Measurements from ENCODE around the gene LIMS1.

Gene LIMS1

DNA sequence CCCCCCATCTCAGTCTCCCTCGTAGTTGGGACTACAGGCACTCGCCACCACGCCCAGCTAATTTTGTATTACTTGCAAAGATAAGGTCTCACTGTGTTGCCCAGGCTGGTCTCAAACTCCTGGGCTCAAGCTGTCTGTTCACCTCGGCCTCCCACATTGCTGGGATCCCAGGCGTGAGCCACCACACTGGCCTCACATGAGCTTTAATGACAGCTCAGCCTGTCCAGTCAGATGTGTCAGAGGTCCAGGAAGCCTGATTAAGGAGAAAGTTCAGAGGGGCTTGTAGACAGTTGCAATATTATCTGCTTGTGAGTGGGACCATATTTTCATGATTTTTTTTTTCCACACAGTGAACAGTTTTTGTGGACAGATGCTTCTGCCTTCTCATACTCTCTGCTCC is 82.0 kb downstream of the LIMS1 start:
- DNase-seq = no peak

DNA sequence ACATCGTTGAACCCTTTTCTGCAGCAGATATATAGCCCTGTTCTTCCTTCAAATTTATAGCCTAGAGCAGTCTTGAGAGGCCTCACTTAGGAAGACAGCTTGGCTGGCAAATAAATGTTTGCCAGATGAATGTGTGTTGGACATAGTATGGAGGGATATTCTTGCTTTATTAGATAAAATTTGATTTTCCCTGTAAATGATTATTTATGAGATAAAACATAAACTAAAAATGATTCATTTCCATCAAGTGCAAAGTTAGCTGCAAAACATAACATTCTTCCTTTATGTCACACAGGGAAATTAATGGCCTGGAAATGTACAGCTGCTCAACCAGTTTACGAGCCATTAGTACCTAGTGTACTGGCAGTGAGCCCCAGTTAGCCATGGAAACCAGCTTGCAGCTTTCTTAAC is 82.5 kb downstream of the LIMS1 start:
- no peak for DNase-seq

DNA sequence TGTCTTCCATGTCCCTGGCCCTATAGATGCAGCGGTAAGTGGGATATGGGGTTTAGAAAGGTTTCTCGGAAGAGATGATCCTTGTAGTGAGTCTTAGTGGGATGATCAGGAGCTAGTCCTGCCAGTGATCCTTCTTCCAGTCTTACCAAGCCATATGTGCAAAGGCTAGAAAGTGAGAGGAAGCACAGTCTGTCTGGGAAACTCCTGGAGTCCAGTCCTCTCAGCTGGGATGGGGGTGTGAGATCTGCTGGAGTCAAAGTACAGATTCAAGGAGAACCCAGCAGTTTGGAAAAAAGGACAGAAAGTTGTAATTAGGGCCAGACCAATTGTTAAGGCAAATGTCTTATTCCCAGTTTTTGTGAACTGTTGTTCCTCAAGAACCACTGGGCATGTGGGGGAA is 83.3 kb downstream of the LIMS1 start:
- no peak for DNase-seq

DNA sequence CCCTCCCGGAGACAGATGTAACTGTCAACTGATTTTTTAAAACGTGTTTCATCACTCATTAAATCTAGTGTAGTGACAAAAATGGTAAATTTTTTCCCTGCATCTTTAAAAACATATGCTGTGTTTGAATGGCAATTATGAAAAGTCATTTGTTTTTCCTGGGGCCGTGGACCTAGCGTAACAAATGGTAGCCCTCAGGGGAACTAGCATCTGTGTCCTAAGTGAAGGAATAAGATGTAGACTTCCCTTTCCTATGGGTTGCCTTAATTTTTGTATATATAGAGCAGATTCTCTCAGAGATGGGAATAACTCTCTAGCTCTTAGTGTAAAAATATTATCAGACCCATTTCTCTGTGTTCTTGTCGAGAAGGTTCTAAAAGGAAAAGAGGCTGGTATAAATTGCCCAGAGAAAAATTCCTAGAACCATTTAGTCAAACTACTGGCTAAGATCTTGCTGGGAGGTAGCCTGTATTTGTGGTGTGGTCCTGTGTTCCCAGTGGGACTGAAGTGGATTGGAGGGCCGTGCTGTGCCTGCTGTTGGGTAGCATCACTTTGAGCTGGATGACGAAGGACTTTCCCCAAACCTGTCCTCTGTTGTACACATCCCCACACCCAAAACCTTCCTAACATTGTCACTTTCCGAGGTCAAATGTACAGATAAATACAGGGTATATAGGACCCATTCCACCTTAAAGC is 85.8 kb downstream of the LIMS1 start:
- no peak for DNase-seq

DNA sequence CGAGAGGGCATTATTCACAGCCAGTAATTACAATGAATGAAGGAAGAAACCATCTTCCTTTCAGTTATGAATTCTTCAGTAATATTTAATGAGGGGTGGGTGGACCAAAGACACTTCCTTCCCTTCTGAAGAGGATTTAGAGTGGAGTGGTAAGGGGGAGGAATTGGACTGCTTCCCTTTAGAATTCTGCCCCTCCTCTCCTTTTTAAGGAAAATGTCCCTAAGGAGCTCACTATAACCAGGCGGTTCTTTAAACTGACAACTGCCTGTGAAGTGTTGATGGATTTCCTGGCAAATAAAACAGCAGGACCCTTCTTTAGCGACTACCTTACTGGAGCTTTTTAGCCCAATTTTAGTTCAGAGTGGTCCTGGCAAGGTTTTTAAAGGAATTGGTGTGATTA is 86.4 kb downstream of the LIMS1 start:
- no peak for DNase-seq

DNA sequence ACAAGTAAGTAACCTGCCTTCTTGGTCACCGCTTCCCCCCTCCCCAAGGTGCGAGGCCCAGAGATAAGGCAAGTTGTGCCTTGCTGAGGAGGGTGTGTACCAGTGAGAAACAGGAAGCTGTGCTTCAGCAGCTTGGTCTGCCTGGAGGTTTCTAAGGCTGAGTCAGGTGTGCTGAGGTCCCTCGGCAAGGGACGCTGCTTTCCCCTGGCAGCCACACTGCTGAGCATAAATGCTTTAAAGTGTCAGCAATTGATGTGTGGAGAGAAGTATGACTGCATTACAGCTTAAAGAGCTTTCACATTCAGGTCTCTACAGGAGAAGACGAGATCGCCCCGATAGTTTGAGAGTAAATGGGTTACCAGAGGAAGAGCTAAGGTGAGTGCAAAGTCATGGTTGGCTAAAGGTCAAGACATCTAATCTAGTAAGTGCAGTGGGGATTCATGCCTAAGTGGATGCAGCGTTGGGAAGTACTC is 86.9 kb downstream of the LIMS1 start:
- DNase-seq = no peak

DNA sequence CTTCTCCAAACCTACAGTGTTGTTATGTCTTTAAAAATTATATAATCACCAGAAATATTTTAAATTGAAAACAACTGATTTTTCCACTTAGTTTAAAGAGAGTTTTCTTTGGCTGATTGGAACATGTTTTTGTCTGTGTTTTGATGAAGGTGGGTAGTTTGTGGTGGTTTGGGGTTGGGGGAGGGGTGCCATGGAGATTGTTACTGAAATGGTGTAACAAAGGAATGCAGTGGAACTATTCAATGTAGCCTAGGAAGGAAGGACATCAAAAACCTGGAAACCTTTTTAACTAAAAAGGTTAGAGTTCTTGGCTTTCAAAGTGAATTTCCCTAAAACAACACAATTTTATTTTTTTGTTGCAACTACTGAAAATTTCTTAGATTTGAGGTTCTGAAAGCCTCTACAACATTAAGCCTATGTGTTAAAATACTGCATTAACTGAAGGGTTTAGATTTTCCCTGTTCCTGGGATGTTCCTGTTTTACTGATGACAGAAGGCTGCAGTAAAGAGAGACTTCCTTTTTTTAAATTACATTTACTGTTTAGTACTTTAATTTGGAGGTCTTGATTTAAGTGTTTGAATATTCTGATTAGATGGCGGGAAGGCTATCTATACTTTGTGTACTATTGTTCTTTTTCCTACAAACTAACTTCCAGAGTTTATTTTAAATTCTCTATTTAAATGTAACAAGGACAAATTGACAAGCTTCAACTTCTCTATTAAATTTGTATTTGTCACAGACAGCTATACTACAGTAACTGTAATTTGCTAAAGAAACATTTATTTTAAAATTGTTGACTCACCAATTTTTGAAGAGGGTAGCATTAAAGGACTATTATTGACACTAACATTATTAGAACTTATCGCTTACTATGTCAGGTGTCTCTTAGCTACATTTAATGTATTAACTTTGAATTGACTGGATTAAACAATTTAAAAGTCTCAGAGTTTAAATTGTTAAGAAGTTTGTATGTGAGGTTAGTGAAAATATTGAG is 87.7 kb downstream of the LIMS1 start:
- no peak for DNase-seq

DNA sequence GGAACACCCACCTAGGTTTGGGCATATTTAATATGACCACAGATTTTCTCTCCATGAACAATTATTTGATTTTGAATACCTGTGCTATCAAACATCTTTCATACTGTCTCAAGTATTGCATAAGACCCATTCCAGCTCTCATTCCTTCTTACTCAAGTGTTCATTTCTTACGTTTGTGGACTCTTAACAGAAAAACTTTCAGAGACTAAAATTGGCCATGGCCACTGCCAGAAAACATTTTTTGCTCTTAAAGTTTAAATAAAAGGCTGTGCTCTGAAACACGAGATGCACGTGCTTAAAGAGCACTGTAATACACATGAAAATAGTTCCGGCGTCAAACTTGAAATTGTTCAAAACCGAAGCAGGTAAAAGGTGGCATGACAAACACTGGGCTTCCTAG is 89.3 kb downstream of the LIMS1 start:
- no peak for DNase-seq

DNA sequence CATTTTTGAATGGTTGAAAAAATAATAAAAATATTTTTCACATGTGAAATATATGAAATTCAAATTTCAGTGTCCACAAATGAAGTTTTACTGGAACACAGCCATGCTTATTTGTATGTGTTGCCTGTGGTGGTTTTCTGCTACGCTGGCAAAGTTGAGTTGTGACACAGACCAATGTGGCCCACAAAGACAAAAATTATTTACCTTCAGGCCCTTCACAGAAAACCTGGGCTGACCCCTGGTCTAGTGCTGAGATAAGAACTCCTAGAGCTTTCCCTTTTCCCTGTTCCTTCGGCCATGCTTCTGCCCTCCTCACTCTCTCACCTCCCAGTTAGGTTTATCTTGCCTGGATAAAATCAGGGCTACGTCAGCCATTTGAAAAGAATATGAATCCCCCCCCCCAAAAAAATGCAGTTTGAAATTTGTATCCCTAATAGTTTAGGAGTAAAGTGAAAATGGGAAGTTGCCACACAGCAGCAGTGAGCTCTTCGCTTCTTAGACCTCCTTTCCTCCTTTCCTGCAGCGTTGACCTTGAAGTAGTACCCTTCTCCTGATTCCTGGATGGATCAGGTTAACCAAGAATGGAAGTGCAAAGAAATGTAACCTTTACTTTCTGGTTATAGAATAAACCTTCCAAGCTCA is 91.0 kb downstream of the LIMS1 start:
- no peak for DNase-seq

DNA sequence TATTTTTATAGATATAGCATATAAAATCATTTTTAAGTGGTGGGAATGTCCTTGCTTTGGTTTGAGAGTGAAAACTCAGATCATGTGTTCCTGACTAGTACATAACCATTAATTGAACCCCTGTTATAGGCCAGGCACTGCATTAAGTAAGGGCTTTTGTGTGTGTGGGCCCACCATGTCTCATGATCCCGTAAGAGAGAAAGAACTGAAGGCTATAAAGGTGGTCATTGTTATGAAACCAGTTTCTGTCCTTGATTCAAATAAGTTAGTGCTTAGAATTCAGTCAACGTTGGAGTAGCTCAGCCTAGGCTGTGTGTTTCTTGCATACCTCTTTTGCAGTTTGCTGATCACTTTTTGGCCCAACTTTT is 91.5 kb downstream of the LIMS1 start:
- no peak for DNase-seq

DNA sequence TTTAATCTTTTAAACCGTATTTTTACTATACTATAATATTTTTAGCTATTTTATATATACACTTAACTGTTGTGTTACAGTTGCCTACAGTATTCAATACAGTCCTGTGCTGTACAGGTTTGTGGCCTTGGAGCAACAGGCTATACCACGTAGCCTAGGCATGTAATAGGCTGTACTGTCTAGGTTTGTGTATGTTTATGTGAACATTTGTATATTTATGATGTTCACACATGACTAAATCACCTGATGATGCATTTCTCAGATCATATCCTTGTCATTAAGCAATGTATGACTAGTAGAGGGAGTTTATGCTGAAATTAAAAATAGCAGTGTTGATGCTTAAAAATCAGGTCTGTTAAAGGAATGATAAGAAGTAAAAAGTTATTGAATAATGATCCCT is 92.7 kb downstream of the LIMS1 start:
- DNase-seq = no peak

DNA sequence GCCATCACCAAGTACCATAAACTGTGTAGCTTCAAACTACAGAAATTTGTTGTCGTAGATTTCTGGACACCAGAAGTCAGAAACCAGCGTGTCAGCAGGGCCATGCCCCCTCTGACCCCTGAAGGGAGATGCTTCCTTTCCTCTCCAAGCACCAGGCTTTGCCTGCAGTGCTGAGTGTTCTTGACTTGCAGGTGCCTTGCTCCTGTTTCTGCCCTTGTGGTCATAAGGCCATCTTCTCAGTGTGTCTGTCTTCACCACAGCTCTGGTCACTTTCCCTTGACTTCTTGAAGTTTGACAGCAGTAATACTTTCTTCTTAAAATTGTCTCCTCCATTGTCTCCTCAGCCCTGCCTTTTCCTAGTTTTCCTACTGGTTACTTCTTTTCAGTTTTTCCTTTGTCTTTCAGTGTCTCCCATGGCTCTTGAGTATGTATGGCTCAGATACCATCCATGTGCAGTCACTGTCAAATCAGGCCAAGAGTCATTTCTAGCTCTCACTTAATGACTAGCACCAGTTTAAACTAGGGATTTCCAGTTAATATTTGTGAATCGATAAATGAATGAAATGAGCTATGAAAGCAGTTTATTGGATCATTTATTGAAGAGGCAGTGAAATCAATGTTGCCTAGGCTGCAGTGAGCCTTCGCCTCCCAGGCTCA is 93.8 kb downstream of the LIMS1 start:
- DNase-seq = no peak

DNA sequence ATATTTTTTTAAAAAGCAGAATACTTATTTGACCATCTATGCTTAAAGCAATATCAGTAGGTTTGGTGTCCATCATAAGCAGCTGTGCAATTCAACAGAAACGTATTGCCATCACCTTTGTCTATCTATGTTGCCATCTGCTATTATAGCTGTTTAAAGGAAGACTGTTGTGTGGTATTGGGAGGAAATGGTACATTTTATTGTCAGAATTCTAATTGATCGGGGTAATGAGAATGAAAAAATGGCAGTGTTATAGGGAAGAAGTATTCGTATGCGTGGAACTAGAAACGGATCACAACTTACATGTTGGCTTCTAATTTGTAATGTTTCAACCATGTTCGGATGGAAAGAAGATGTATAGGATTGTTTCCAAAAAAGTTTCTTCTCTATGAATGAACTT is 94.7 kb downstream of the LIMS1 start:
- no peak for DNase-seq

DNA sequence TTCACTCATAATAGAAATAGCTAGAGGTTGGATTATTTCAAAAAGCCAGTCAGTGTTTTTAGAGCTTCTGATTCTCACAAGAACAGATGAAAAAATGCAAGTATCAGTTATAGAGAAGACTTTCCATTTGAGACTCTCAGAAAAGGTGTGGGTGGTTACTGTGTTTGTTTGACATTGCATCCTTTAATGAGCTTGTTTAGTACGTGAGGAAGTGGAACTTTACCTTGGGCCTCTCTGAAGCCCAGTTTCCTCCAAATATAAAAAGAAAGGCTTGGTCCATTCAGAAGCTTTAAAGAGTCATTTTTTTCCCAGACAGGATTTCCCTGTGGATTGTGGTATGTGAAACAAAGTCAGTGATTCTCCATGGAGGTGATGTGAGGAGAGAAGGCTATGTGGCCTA is 95.1 kb downstream of the LIMS1 start:
- no peak for DNase-seq

DNA sequence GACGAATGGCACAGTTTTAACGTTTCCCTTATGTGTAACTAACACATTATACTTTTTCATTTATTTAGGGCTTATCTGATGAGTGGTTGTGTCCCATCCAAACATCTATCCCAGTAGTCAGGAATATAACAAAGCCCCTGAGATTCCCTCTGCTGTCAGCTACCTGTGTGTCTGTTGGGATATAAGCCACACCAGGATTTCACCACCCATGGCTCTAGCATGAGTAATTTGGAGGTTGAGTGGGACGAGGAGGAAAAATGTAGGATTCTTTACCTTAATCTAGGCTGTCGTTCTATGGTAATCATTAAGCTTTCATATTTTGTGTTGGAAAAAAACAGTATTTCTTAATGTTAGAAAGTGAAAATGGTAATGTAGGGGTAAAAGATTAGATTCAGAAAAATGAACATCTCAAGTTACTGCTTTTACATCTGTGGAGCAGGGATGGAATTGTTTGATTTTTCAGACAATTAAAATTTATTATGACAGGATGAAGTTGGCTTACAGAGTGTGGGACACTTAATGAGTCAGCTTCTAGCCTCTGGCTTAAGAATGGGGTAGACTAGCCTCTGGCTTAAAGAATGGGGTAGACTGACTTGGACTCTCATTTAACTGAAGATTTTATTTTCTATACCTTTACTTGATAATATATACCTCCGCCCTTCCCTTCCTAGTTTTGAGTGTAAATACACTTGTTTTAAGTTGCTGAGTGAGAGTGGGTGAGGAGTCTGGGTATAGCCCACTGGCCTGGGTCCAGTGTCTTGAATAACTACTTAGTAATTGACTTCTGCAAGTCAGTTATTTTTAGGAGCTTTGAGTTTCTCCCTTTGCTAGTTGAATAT is 96.5 kb downstream of the LIMS1 start:
- no peak for DNase-seq

DNA sequence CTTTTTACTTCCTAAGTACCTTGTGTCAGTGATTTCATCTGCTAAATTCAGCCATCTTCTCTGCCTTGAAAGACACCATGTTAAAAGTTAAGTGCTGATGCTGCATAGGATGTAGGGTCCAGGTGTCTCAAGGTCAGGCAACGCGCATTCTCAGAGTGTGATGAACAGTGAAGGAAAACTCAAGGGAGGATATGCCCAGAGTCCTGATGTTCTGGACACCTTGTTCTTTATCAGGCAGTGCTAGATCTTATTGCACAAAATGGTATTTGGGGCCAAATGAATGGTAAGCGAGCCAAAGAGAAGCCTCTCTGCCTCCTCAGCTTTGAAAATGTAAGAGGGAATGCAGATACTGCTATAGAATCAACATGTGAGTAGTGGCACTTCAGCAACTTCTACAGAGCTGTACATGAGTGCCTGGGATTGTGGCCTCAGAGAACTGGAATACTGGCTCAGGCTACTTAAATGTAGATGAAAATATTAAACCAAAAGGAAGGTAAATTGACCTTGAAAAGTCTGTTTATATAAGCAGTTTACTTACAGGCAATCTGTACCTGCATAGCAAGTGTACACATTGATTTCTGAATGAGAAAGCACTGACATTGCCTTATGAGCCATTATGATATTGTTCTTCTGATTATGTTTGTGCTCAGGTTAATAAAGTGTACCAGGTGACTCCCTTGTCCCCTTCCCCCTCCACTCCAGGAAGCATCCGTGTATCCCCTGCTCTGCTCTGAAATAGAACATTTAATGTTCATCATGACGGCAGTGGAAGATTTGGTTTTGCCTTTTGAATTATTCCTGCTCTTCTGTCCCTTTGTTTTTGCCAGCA is 98.3 kb downstream of the LIMS1 start:
- no peak for DNase-seq

DNA sequence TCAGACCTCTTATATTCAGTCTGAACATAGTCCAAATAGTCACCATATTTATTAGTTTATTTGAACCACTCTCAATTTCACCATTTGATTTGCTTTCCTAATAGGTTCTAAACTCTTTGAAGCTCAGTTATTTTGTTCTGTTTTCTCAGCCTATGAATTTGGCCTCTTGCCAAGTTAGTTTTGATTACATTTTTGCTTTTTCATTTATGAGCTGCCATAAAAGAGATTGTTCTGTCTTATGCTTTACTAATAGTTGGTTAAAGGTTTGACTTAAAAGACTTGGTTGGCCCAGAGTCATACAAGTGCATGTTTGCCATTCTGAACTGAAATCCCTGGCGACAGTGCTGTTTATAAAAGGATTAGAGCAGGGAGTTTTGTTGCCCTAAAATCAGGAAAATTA is 99.1 kb downstream of the LIMS1 start:
- no peak for DNase-seq

DNA sequence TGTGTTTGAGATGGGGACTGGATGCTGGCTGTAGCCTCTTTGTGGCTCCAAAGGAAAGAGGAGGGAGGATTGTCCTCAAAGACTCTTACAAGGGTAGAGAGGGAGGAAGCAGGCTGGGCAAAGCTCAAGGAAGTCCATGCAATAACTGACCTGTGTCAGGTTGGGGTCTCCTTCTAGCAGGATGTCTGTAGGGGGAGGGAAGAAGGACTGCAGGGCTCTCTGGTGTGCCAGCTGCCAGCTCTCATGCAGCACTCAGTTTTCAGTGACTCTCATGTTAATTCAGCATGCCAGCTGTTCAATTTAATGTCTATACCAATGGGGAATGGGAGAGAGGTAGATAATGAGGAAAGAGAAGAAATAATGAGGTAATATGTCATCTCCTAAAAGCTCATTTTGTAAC is 99.7 kb downstream of the LIMS1 start:
- DNase-seq = no peak

DNA sequence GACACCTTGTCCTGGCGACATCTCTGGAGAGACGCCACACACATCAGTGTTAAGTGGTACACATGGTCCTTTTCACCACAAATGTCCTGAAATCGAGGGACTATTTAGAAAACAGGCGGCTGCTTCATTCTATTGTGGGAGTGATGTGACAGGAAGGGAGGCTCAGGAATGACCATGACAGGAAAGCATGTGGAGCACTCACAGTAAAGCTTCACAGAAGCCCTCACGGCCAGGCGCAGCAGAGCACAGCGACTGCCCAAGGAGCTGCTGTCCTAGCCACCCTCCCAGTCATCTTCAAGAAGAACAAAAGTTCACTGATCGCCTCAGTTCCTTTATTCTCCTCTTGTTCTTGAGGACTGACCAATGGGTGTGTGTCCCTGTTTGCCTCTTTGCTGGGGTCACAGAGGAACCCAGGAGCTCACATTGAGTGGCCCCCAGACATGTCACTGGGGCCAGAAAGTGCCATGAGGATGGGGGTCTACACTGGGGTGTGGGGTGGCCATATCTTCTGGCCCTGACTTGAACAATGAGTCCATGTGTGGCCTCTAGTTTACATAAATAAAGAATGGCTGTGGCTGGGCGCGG is 100.4 kb downstream of the LIMS1 start:
- DNase-seq = no peak

DNA sequence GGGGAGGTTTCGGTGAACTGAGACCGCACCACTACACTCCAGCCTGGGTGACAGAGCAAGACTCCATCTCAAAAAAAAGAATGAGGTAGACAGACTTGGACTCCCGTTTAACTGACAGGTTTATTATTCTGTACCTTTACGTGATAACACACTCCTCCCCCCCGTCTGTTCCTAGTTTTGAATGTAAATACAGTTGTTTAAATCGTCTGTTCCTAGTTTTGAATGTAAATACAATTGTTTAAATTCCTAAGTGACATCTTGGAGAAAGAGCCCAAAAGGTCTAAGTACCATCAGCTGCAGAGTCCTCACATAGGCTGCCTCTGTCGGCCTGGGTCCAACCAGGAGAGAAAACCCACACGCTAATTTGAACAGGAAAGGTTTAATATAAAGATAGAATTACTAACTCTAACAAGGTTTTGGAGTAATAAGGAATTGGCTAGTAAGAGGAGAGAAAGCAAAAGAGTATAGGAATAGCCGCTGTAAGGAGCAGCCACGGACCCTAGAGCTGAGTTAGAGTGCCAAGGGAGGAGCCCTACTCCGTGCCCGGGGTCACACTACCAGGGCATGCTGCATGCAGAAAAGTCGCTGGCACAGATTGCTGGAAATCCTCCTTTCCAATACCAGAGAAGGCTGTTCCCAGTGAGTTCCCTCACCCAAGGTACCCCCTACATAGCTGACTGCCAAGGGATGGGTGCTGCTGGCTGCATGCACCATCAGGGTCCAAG is 101.5 kb downstream of the LIMS1 start:
- no peak for DNase-seq

Measured in cerebellar nuclear complex (tissue), 1 donor.